ENCODE measurements around the gene ANTXR1. TPM values are rescaled to one million over a fixed set of nuclear protein-coding genes. Genes with fewer than 3 reads are reported as not detected.

Gene ANTXR1
- total RNA-seq, 1 donor from 2014 or later: not detected

GRCh38 chr2:68987021-68987503, 25.9 kb upstream of the ANTXR1 start:
- intact Hi-C loops (cut with micrococcal nuclease): no loop called here
- Mint-ChIP-seq H3K36me3 (ENCODE audit: low read depth) (no peaks in the 10 kb centered on the region), H3K27me3 (ENCODE audit: low read depth) (peaks cover 22% of the 10 kb centered on the region), H3K4me1 (ENCODE audit: low read depth) (no peaks in the 10 kb centered on the region), H3K27ac (no peak overlapping the region), H3K9me3 (no peaks in the 10 kb centered on the region), H3K4me3 (ENCODE audit: low read depth) (no peak overlapping the region)
- DNase-seq (ENCODE audit: low spot score): no peak

- Mint-ChIP-seq H3K27ac (no peak overlapping the region), H3K36me3 (ENCODE audit: low read depth) (no peaks in the 10 kb centered on the region), H3K4me1 (ENCODE audit: low read depth) (no peaks in the 10 kb centered on the region), H3K27me3 (ENCODE audit: low read depth) (peaks cover 22% of the 10 kb centered on the region), H3K4me3 (ENCODE audit: low read depth) (no peak overlapping the region), H3K9me3 (no peaks in the 10 kb centered on the region)
- intact Hi-C loops (cut with micrococcal nuclease): no loop called here
- DNase-seq (ENCODE audit: low spot score): no peak
Observed at GRCh38 chr2:68989035-68989434, 23.9 kb upstream of the ANTXR1 start.

- intact Hi-C loops (cut with micrococcal nuclease): no loop called here
- Mint-ChIP-seq H3K27ac (no peak overlapping the region), H3K4me1 (ENCODE audit: low read depth) (no peaks in the 10 kb centered on the region), H3K36me3 (ENCODE audit: low read depth) (no peaks in the 10 kb centered on the region), H3K4me3 (ENCODE audit: low read depth) (no peak overlapping the region), H3K27me3 (ENCODE audit: low read depth) (peaks cover 20% of the 10 kb centered on the region), H3K9me3 (no peaks in the 10 kb centered on the region)
- DNase-seq (ENCODE audit: low spot score): no peak
Observed at GRCh38 chr2:68992341-68992740, 20.6 kb upstream of the ANTXR1 start.

GRCh38 chr2:68992933-68993332, 20.0 kb upstream of the ANTXR1 start:
- Mint-ChIP-seq H3K4me1 (ENCODE audit: low read depth) (no peaks in the 10 kb centered on the region), H3K36me3 (ENCODE audit: low read depth) (no peaks in the 10 kb centered on the region), H3K9me3 (no peaks in the 10 kb centered on the region), H3K27ac (no peak overlapping the region), H3K27me3 (ENCODE audit: low read depth) (peaks cover 20% of the 10 kb centered on the region), H3K4me3 (ENCODE audit: low read depth) (no peak overlapping the region)
- no peak for DNase-seq (ENCODE audit: low spot score)
- intact Hi-C loops (cut with micrococcal nuclease): no loop called here

- Mint-ChIP-seq H3K27me3 (ENCODE audit: low read depth) (peaks cover 25% of the 10 kb centered on the region), H3K9me3 (no peaks in the 10 kb centered on the region), H3K27ac (no peak overlapping the region), H3K36me3 (ENCODE audit: low read depth) (no peaks in the 10 kb centered on the region), H3K4me3 (ENCODE audit: low read depth) (no peak overlapping the region), H3K4me1 (ENCODE audit: low read depth) (no peaks in the 10 kb centered on the region)
- DNase-seq (ENCODE audit: low spot score): no peak
- intact Hi-C loops (cut with micrococcal nuclease): no loop called here
Observed at GRCh38 chr2:68993660-68994059, 19.3 kb upstream of the ANTXR1 start.

- DNase-seq (ENCODE audit: low spot score): no peak
- Mint-ChIP-seq H3K27me3 (ENCODE audit: low read depth) (peaks cover 28% of the 10 kb centered on the region), H3K9me3 (no peaks in the 10 kb centered on the region), H3K4me1 (ENCODE audit: low read depth) (no peaks in the 10 kb centered on the region), H3K27ac (no peak overlapping the region), H3K4me3 (ENCODE audit: low read depth) (no peak overlapping the region), H3K36me3 (ENCODE audit: low read depth) (no peaks in the 10 kb centered on the region)
- intact Hi-C loops (cut with micrococcal nuclease): no loop called here
Observed at GRCh38 chr2:68994864-68995263, 18.1 kb upstream of the ANTXR1 start.

GRCh38 chr2:68995916-68996315, 17.1 kb upstream of the ANTXR1 start:
- Mint-ChIP-seq H3K4me3 (ENCODE audit: low read depth) (no peak overlapping the region), H3K27ac (no peak overlapping the region), H3K4me1 (ENCODE audit: low read depth) (no peaks in the 10 kb centered on the region), H3K9me3 (no peaks in the 10 kb centered on the region), H3K27me3 (ENCODE audit: low read depth) (peaks cover 28% of the 10 kb centered on the region), H3K36me3 (ENCODE audit: low read depth) (no peaks in the 10 kb centered on the region)
- intact Hi-C loops (cut with micrococcal nuclease): no loop called here
- DNase-seq (ENCODE audit: low spot score): no peak

GRCh38 chr2:68997401-68997800, 15.6 kb upstream of the ANTXR1 start:
- Mint-ChIP-seq H3K36me3 (ENCODE audit: low read depth) (no peaks in the 10 kb centered on the region), H3K4me3 (ENCODE audit: low read depth) (no peak overlapping the region), H3K27ac (no peak overlapping the region), H3K9me3 (peaks cover 5% of the 10 kb centered on the region), H3K27me3 (ENCODE audit: low read depth) (peaks cover 33% of the 10 kb centered on the region), H3K4me1 (ENCODE audit: low read depth) (no peaks in the 10 kb centered on the region)
- intact Hi-C loops (cut with micrococcal nuclease): no loop called here
- DNase-seq (ENCODE audit: low spot score): no peak

- Mint-ChIP-seq H3K27ac (no peak overlapping the region), H3K4me1 (ENCODE audit: low read depth) (no peaks in the 10 kb centered on the region), H3K27me3 (ENCODE audit: low read depth) (peaks cover 36% of the 10 kb centered on the region), H3K36me3 (ENCODE audit: low read depth) (no peaks in the 10 kb centered on the region), H3K9me3 (peaks cover 6% of the 10 kb centered on the region), H3K4me3 (ENCODE audit: low read depth) (no peak overlapping the region)
- no peak for DNase-seq (ENCODE audit: low spot score)
- intact Hi-C loops (cut with micrococcal nuclease): no loop called here
Observed at GRCh38 chr2:69001879-69002278, 11.1 kb upstream of the ANTXR1 start.

- H3K4me3 Mint-ChIP-seq (ENCODE audit: low read depth): no peak overlapping the region
- no peaks in the 10 kb centered on the region for H3K4me1 Mint-ChIP-seq (ENCODE audit: low read depth)
- peaks cover 37% of the 10 kb centered on the region for H3K27me3 Mint-ChIP-seq (ENCODE audit: low read depth)
- peaks cover 6% of the 10 kb centered on the region for H3K9me3 Mint-ChIP-seq
- DNase-seq (ENCODE audit: low spot score): no peak
- no peak overlapping the region for H3K27ac Mint-ChIP-seq
- no peaks in the 10 kb centered on the region for H3K36me3 Mint-ChIP-seq (ENCODE audit: low read depth)
- intact Hi-C loops (cut with micrococcal nuclease): no loop called here
Observed at GRCh38 chr2:69003731-69004130, 9.2 kb upstream of the ANTXR1 start.

GRCh38 chr2:69007169-69007568, 5.8 kb upstream of the ANTXR1 start:
- no peak for DNase-seq (ENCODE audit: low spot score)
- Mint-ChIP-seq H3K4me3 (ENCODE audit: low read depth) (no peak overlapping the region), H3K27me3 (ENCODE audit: low read depth) (peaks cover 41% of the 10 kb centered on the region), H3K36me3 (ENCODE audit: low read depth) (no peaks in the 10 kb centered on the region), H3K27ac (no peak overlapping the region), H3K9me3 (peaks cover 2% of the 10 kb centered on the region), H3K4me1 (ENCODE audit: low read depth) (no peaks in the 10 kb centered on the region)
- intact Hi-C loops (cut with micrococcal nuclease): no loop called here

- Mint-ChIP-seq H3K4me3 (ENCODE audit: low read depth) (no peak overlapping the region), H3K36me3 (ENCODE audit: low read depth) (no peaks in the 10 kb centered on the region), H3K27me3 (ENCODE audit: low read depth) (peaks cover 45% of the 10 kb centered on the region), H3K4me1 (ENCODE audit: low read depth) (peaks cover 3% of the 10 kb centered on the region), H3K9me3 (no peaks in the 10 kb centered on the region), H3K27ac (no peak overlapping the region)
- intact Hi-C loops (cut with micrococcal nuclease): no loop called here
- no peak for DNase-seq (ENCODE audit: low spot score)
Observed at GRCh38 chr2:69007603-69008002, 5.4 kb upstream of the ANTXR1 start.

- Mint-ChIP-seq H3K9me3 (no peaks in the 10 kb centered on the region), H3K4me3 (ENCODE audit: low read depth) (no peak overlapping the region), H3K27ac (no peak overlapping the region), H3K36me3 (ENCODE audit: low read depth) (no peaks in the 10 kb centered on the region), H3K27me3 (ENCODE audit: low read depth) (peaks cover 58% of the 10 kb centered on the region), H3K4me1 (ENCODE audit: low read depth) (peaks cover 10% of the 10 kb centered on the region)
- DNase-seq (ENCODE audit: low spot score): no peak
- intact Hi-C loops (cut with micrococcal nuclease): loop anchor here (5.0 to 10.0 kb wide), 3 partner anchors 68 to 546 kb away; partner anchors contain the start of genes APLF and FBXO48
Observed at GRCh38 chr2:69010437-69011194, 2.4 kb upstream of the ANTXR1 start.
